Activated T-cell treated with anti-CD3 and anti-CD28 coated beads for 4 hours (primary cell): ENCODE measurements around the gene GSTK1.
"Not testable (repeated sequence)": the region's sequence is repeated elsewhere in the genome, so short reads cannot be mapped to it uniquely, and the experiment has no call there.

Source experiments
- DNase-seq: peaks from one replicate; pipeline ENCODE4 v3.0.0-alpha.2; 2020

The GSTK1 gene

GRCh38 chr7:143263266-143264195 lies at the start of gene GSTK1:
GSTK1 (plus strand) TSS chr7:143263441; CDS start chr7:143263514, 73 bp downstream.
- DNase-seq: peak; percentile 70

GRCh38 chr7:143213478-143213877 lies 49.8 kb upstream of the GSTK1 start:
- DNase-seq: not testable (repeated sequence)

DNA sequence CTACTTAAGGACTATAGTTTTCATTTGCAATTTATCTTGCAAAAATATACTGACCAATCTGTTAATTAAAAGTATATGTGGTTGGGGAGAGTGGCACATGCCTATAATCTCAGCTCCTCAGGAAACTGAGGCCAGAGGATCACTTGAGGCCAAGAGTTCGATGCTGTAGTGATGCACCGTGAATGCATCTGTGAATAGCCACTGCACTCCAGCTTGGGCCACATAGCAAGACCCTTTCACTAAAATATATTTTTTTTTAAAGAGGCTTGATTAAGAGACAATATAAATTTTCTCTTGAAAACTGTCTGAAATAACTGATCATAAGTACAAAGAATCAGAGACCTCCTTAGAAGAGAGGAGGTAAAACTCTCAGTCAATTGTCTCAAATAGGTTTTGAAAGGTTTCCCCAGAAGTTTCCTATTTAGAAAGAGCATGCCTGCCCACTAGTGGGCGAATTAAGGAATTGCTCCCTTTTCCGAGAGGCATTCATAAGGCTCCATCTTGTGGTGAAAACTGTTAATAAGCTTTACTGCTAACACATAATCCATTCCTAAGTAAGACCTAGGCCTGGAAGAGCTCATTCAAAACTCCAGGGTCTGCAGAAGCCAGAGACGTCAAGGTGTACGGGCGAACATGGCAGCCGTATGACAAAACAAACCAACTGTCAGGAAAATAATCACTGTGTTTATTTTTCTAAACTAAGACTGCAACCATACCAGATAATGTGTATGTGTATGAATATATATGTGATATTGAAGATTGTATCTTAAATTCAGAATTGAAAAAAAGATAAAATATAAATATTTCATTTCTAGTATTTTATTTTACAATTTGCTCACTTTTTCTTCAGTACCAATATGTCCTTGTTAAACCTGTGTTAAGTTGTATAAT lies 48.2 kb upstream of the GSTK1 start:
- DNase-seq: peak; percentile 50

GRCh38 chr7:143216151-143216550 lies 47.1 kb upstream of the GSTK1 start:
- no peak for DNase-seq

DNA sequence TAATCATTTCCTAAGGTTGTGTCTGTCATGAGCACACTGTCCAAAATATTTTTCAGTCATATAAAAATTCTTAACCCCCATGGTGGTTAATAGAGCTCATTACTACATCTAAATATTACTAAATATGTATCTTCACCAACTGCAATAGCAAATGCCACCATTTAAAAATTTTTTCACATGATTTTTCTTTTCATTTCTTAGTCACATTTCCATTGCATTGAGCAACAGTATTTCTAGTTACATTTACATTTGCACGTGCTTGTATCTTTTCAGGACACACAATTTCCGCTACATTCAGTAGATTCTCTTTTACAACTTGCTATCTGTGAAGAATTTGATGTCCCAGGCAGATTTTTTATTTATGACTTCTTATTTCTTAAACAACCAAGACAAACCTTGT lies 46.6 kb upstream of the GSTK1 start:
- no peak for DNase-seq

DNA sequence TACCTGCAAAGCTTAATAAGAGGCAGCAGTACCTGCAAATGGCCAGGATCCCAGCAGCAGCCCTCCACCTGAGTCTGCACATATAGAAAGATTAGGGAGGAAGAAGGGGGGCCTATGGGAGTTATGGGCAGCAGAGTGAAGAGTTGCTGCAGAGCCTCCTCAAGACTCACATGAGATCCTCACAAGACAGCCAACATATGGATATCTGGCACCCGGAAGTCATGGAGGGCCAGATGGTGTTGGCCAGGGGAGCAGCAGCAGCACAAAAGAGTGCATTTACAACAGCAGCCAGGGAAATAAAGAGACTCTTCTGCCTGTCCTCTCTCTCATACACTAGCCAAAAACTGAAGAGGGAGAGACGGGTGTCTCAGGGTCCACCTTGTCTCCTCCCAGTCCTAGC lies 45.4 kb upstream of the GSTK1 start:
- no peak for DNase-seq

DNA sequence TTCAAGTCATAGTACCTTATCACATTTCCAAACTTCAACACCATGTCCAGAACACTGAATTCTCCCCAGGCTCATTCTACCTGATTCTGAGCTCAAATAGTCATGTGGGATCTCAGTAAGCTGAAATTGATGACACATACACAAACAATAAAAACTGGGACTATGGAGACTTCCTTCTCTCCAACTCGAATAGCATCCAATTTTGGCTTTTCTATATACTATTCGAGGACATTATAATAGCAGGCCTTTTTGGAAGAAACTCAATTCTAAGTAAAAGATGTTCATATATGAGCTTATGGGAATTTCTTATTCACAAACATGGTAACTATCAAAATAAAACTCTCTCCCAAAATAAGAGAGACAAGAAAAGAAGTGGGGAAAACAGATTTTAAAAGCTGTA lies 42.0 kb upstream of the GSTK1 start:
- no peak for DNase-seq

DNA sequence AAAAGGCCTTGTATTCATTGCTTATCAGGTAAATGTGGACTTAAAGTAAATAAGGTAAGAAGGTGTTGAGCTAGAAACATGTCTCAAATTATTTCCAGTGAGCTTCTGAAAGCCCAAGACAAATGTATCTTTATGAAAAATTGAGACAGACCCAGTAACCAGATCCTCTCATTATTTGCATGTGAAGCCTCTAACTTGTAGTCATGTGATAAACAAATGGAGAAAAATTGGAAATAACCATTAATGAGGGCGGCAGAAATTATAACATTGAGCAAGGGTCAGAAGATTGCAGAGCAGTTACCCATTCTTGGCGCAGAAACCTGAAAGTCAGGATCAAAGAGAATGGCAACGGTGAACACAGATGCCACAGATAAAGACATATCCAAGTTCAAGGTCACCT lies 41.5 kb upstream of the GSTK1 start, which contains the start of gene TAS2R40:
Gene TAS2R40 (plus strand): TSS at position 301 of the 400 bp plus-strand sequence. CDS start 42 bp downstream, at position 343.
- no peak for DNase-seq

- no peak for DNase-seq
Observed at GRCh38 chr7:143222782-143223181, 40.5 kb upstream of the GSTK1 start.

DNA sequence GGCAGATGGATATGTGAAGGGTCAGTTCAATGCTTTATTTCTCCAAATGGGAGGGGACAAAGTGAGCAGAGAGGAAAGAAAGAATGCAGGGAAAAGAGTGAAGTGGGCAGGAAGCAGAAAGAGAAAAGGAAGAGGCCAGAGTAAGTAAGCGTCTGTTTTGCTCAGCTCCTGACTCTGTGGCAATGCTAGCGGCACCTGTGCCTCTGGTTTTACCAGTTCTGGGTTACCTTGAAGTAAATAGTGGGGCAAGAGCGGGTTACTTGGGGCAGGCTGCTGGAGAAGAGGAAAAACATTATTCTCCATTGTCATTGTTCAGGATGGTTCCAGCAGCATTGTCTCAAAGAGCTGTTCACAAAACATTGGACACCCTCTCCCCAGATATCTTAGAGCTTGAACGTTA lies 39.5 kb upstream of the GSTK1 start:
- DNase-seq: no peak

GRCh38 chr7:143225047-143225446 lies 38.2 kb upstream of the GSTK1 start:
- no peak for DNase-seq

DNA sequence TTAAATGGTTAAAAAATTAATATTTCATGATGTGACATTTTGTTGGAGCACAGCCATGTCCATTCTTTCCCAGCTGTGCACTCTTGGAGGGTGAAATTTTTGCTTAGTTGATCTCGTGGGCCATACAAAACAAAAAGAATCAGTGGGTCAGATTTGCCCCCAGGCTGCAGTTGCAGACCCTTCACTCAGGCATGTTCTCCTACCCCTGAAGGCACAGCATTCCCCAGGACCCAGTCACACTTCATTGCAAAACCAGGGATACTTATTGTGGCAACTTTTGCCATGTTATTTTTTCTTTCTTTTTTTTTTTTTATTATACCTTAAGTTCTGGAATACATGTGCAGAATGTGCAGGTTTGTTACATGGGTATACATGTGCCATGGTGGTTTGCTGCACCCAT lies 35.4 kb upstream of the GSTK1 start:
- DNase-seq: no peak

- no peak for DNase-seq
Observed at GRCh38 chr7:143229054-143229790, 34.0 kb upstream of the GSTK1 start.

- no peak for DNase-seq
Observed at GRCh38 chr7:143230602-143231457, 32.4 kb upstream of the GSTK1 start.

GRCh38 chr7:143233816-143234532 lies 29.3 kb upstream of the GSTK1 start:
- DNase-seq: no peak

DNA sequence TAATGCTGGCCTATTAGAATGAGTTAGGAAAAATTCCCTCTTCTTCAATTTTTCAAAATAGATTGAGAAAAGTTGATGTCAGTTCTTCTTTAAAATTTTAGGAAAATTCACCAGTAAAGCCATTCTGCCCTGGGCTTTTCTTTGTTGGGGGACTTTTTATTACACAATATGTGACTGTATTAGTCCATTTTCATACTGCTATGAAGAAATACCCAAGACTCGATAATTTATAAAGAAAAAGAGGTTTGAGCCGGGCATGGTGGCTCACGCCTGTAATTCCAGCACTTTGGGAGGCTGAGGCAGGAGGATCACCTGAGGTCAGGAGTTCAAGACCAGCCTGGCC lies 28.7 kb upstream of the GSTK1 start:
- DNase-seq: no peak

DNA sequence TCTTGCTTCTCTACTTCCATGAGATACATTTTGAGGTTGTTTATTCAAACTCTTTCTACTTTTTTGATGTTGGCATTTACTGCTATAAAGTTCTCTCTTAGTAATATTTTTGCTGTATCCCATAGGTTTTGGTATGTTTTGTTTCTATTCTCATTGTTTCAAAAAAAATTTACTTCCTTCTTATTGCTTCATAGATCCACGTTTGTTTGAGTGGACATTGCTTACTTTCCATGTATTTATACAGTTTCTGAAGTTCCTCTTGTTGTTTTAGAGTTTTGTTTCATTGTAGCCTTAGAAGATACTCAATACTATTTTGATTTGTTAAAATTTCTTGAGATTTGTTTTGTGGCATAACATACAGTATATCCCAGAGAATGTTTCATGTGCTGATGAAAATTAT lies 27.7 kb upstream of the GSTK1 start:
- DNase-seq: no peak

GRCh38 chr7:143236408-143236990 lies 26.7 kb upstream of the GSTK1 start:
- DNase-seq: no peak

GRCh38 chr7:143237366-143237765 lies 25.9 kb upstream of the GSTK1 start:
- no peak for DNase-seq

- no peak for DNase-seq
Observed at GRCh38 chr7:143238289-143238980, 24.8 kb upstream of the GSTK1 start.
